GM21381 (cell line): ENCODE data around the gene CTNNBIP1.

Experiments used
- ATAC-seq: cut with Tn5 transposase; IDR thresholded peaks from one replicate; pipeline ENCODE4 v1.9.1; 2021; ENCODE audit warnings: mild to moderate bottlenecking, moderate library complexity; ENCODE audit not compliant: unreplicated experiment

The CTNNBIP1 gene

GRCh38 chr1:9881838-9882249, 28.2 kb downstream of the CTNNBIP1 start:
- no peak for ATAC-seq

- ATAC-seq, result no peak
Measured at GRCh38 chr1:9878404-9878803, 31.7 kb downstream of the CTNNBIP1 start.

GRCh38 chr1:9877962-9878361, 32.1 kb downstream of the CTNNBIP1 start:
- no peak for ATAC-seq

- ATAC-seq, result no peak
Measured at GRCh38 chr1:9875636-9876000, 34.5 kb downstream of the CTNNBIP1 start.

GRCh38 chr1:9874959-9875635, 35.0 kb downstream of the CTNNBIP1 start:
- no peak for ATAC-seq

- ATAC-seq, result no peak
Measured at GRCh38 chr1:9874412-9874811, 35.7 kb downstream of the CTNNBIP1 start.

GRCh38 chr1:9873992-9874391, 36.1 kb downstream of the CTNNBIP1 start:
- no peak for ATAC-seq

GRCh38 chr1:9873385-9873784, 36.7 kb downstream of the CTNNBIP1 start:
- ATAC-seq, result no peak

GRCh38 chr1:9872430-9873165, 37.5 kb downstream of the CTNNBIP1 start:
- no peak for ATAC-seq

- no peak for ATAC-seq
Measured at GRCh38 chr1:9871707-9872425, 38.2 kb downstream of the CTNNBIP1 start.

GRCh38 chr1:9871021-9871420, 39.0 kb downstream of the CTNNBIP1 start:
- ATAC-seq, result no peak

GRCh38 chr1:9870572-9870971, 39.5 kb downstream of the CTNNBIP1 start:
- ATAC-seq, result no peak

- ATAC-seq, result no peak
Measured at GRCh38 chr1:9869831-9870251, 40.2 kb downstream of the CTNNBIP1 start.

GRCh38 chr1:9868244-9868590, 41.9 kb downstream of the CTNNBIP1 start:
- ATAC-seq, result no peak

- peak; percentile 59 for ATAC-seq
Measured at GRCh38 chr1:9867408-9868243, 42.4 kb downstream of the CTNNBIP1 start.

GRCh38 chr1:9866836-9867235, 43.2 kb downstream of the CTNNBIP1 start:
- ATAC-seq, result no peak

GRCh38 chr1:9865724-9866123, 44.3 kb downstream of the CTNNBIP1 start:
- no peak for ATAC-seq

GRCh38 chr1:9863371-9863770, 46.7 kb downstream of the CTNNBIP1 start:
- ATAC-seq, result no peak

- no peak for ATAC-seq
Measured at GRCh38 chr1:9861360-9861759, 48.7 kb downstream of the CTNNBIP1 start.

GRCh38 chr1:9860887-9861286, 49.2 kb downstream of the CTNNBIP1 start:
- ATAC-seq, result no peak
